Thoracic aorta (tissue), 2 donors: ENCODE results near the gene TNFRSF18. TPM values are rescaled to one million over a fixed set of nuclear protein-coding genes. Genes with fewer than 3 reads are reported as not detected.

ENCODE experiments used
- ATAC-seq: fragments of 150-250 bp; one replicate; pipeline ENCODE4 v1.8.0; 2017; ENCODE audit warnings: low read depth; ENCODE audit not compliant: insufficient number of reproducible peaks, low FRiP score
- DNase-seq: peaks from one replicate; pipeline ENCODE4 v3.0.0-alpha.2; 2020; ENCODE audit warnings: low spot score
- H3K27ac ChIP-seq, 2 donors: fragments of 200-600 bp; sonication (generic); 1 replicate in 1 of 2; 2 replicates in 1 of 2; pipeline ENCODE4 v1.5.1; 2016; ENCODE audit warnings: mild to moderate bottlenecking in 2 of 2, moderate library complexity in 2 of 2
- H3K27me3 ChIP-seq: fragments of 200-600 bp; sonication (generic); replicated peaks from 2 replicates; pipeline ENCODE4 v1.6.0; 2016; ENCODE audit warnings: mild to moderate bottlenecking; ENCODE audit not compliant: insufficient read depth
- H3K36me3 ChIP-seq: fragments of 200-600 bp; sonication (generic); one replicate; pipeline ENCODE4 v1.5.1; 2016
- H3K4me1 ChIP-seq, 2 donors: fragments of 200-600 bp; sonication (generic); 1 replicate in 1 of 2; 2 replicates in 1 of 2; pipeline versions ENCODE4 v1.5.1 to v1.6.0; 2016; ENCODE audit warnings: low read depth in 2 of 2, mild to moderate bottlenecking in 1 of 2; ENCODE audit not compliant: control insufficient read depth in 1 of 2
- H3K4me3 ChIP-seq: fragments of 200-600 bp; sonication (generic); 2 replicates; pipeline ENCODE4 v1.5.1; 2016; ENCODE audit warnings: mild to moderate bottlenecking
- H3K9me3 ChIP-seq: fragments of 200-600 bp; sonication (generic); 2 replicates; pipeline ENCODE4 v1.5.1; 2016
- total RNA-seq, 2 donors: library from RNA; depleted of rRNA; stranded (reverse); fragments of >200 nt; gene quantifications; one replicate each; pipeline versions ENCODE4 v1.1.0 to v1.2.3, GENCODE V29; 2016
- TF ChIP-seq, protein P1 (sequence below): fragments of 200-600 bp; sonication (generic); IDR thresholded peaks from one replicate; pipeline ENCODE4 v1.5.1; 2019; ENCODE audit warnings: antibody characterized with exemption

Gene TNFRSF18, protein sequence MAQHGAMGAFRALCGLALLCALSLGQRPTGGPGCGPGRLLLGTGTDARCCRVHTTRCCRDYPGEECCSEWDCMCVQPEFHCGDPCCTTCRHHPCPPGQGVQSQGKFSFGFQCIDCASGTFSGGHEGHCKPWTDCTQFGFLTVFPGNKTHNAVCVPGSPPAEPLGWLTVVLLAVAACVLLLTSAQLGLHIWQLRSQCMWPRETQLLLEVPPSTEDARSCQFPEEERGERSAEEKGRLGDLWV
- total RNA-seq: 1 to 10 TPM in 1 of 2 donors, not detected in 1; 1.3 TPM

DNA sequence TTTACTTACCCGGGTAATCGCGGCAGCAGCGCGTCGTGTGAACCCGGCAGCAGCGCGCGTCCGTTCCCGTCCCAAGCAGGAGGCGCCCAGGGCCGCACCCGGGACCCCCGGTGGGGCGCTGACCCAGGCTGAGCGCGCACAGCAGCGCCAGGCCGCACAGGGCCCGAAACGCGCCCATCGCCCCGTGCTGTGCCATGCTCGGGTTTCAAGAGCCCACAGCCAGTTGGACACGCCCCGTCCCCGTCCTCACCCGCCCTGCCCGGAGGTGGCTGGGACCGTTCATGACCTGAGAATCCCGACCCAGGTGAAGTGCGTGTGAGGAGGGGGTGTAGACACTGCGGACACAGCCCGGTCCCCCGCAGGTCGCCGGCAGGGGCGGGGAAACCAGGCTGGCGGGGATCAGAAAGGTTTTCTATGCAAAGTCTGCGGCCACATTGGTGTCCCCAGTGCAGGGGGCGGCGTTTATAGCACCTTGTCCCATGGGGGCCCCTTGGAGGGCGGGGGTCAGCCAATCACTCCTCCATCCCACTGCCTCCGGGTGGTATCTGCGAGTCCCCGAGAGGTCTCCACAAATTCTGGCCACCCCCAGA is at the start of gene TNFRSF18:
Gene TNFRSF18, minus strand, starts transcription at position 217 of the 590 bp plus-strand sequence. Its CDS starts 21 bp downstream, at position 196.
- Histone ChIP-seq H3K4me1 (peaks cover 8 to 14% of the 10 kb centered on the region in 2 donors), H3K27ac (no peak within 1 kb of the TSS), H3K27me3 (peaks cover 4% of the 10 kb centered on the region), H3K36me3 (no peaks in the 10 kb centered on the region), H3K9me3 (no peaks in the 10 kb centered on the region), H3K4me3 (peak within 1 kb of the TSS; percentile 47)
- DNase-seq (no peak), ATAC-seq (no peak)
- TF ChIP-seq, protein P1, sequence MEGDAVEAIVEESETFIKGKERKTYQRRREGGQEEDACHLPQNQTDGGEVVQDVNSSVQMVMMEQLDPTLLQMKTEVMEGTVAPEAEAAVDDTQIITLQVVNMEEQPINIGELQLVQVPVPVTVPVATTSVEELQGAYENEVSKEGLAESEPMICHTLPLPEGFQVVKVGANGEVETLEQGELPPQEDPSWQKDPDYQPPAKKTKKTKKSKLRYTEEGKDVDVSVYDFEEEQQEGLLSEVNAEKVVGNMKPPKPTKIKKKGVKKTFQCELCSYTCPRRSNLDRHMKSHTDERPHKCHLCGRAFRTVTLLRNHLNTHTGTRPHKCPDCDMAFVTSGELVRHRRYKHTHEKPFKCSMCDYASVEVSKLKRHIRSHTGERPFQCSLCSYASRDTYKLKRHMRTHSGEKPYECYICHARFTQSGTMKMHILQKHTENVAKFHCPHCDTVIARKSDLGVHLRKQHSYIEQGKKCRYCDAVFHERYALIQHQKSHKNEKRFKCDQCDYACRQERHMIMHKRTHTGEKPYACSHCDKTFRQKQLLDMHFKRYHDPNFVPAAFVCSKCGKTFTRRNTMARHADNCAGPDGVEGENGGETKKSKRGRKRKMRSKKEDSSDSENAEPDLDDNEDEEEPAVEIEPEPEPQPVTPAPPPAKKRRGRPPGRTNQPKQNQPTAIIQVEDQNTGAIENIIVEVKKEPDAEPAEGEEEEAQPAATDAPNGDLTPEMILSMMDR: no peak

DNA sequence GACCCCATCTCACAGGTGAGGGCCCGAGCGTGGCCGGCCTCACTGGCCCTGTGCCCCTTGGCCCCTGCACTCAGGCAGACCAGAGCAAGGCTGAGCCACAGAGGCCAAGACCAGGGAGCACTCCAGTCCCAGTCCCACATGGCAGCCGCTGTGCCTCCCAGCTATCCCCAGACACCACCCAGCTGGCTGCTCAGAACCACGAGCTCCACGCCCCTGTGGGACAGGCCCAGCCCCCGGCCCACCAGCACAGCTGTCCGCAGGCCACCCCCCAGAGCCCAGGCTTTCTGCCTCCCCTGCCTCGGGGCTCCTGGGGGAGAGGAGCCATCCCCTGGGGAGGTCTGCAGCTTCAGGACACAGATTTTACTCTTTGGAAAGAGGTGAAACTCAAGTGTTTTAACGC is 49.2 kb upstream of the TNFRSF18 start:
- peaks cover 37% of the 10 kb centered on the region for H3K36me3 ChIP-seq

DNA sequence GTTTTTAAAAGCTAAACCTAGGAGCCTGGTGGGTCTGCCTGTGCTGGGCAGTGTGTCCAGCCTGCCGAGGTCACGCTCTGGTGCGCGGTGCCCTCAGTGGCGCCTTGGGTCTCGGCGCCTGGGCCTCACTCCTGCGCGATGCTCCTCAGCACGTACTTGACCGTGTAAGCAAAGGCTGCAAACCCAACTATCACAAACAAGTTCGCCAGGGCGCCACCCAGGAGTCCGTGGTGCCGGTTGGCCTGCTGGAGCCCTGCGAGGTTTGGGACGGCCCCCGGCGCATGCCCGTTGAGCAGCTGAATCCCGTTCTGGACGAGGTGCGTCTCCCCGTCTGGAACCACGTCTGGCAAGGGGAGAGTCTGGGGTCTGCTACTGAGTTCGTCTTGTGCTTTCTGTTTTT is 48.7 kb upstream of the TNFRSF18 start:
- no peak for ATAC-seq
- H3K36me3 ChIP-seq: peaks cover 36% of the 10 kb centered on the region

More for the DNA sequence above, 49.2 kb upstream of the TNFRSF18 start:
- no peak for ATAC-seq
- Histone ChIP-seq H3K4me3 (no peak overlapping the region), H3K27me3 (no peaks in the 10 kb centered on the region), H3K4me1 (no peaks in the 10 kb centered on the region), H3K9me3 (no peaks in the 10 kb centered on the region), H3K27ac (no peak overlapping the region)
- no peak for DNase-seq
- TF ChIP-seq, protein P1: no peak

DNA sequence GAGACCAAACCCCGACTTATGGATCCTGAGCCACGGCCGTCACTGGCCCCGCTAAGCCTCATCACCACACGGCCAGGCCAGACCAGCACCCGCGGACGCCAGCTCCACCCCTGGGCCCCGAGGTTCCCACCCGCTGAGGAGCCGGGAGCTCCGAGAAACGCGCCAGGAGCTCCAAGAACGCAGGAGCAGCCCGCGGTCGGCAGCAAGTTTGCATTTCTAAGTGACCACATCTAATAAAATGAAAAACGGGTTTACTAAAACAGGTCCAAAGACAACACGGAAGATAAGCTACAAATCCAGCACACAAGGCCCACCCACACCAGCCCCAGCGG is 48.2 kb upstream of the TNFRSF18 start:
- DNase-seq: no peak
- H3K4me1 ChIP-seq: no peaks in the 10 kb centered on the region
- no peaks in the 10 kb centered on the region for H3K27me3 ChIP-seq
- H3K27ac ChIP-seq: no peak overlapping the region
- ATAC-seq: no peak
- peaks cover 36% of the 10 kb centered on the region for H3K36me3 ChIP-seq
- no peak overlapping the region for H3K4me3 ChIP-seq
- TF ChIP-seq, protein P1: no peak
- H3K9me3 ChIP-seq: no peaks in the 10 kb centered on the region

More for the DNA sequence above, 48.7 kb upstream of the TNFRSF18 start:
- no peaks in the 10 kb centered on the region for H3K27me3 ChIP-seq
- H3K9me3 ChIP-seq: no peaks in the 10 kb centered on the region
- TF ChIP-seq, protein P1: no peak
- no peak for DNase-seq
- H3K27ac ChIP-seq: no peak overlapping the region
- no peak overlapping the region for H3K4me3 ChIP-seq
- no peaks in the 10 kb centered on the region for H3K4me1 ChIP-seq

DNA sequence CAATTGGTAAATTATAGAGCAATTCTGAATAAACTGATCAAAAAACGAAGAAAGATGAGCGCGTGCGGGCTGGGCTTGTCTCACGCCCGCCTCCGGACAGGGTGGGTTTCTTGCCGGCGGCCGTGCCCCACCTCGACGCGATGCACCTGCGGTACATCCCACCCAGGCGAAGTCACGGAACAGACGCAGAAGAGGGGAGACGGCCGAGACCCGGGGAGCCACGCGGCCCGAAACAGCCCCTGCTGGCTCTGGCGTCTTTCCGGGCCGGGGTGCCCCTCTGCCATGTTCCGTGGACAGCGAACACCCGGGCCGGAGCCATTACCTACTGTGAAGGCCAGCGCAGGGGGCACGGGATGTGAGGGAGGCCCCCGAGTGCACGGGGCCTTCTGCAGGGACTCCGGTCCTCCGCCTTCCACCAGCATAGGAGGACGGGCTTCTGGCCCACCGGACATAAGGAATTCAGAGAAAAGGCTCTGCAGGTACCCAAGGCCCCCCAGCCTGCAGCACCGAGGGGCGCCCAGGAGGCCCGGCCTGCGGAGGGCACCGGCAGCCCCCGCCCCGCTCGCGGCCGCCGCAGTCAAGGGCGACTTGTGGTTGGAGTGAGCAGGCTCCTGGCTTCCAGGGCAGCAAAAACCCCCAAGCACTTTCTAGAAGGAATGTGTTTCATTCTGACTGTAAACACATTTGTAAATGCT is 47.7 kb upstream of the TNFRSF18 start:
- TF ChIP-seq, protein P1: no peak
- Histone ChIP-seq H3K4me3 (no peak overlapping the region), H3K4me1 (no peaks in the 10 kb centered on the region), H3K27ac (no peak overlapping the region), H3K36me3 (peaks cover 36% of the 10 kb centered on the region), H3K9me3 (no peaks in the 10 kb centered on the region), H3K27me3 (no peaks in the 10 kb centered on the region)
- no peak for DNase-seq
- no peak for ATAC-seq
